ENCODE data around the gene SVEP1. TPM values are rescaled to one million over a fixed set of nuclear protein-coding genes. Genes with fewer than 3 reads are reported as not detected.
"Not testable (repeated sequence)": the region's sequence is repeated elsewhere in the genome, so short reads cannot be mapped to it uniquely, and the experiment has no call there.

SVEP1 gene
- total RNA-seq, 1 donor: not detected

DNA sequence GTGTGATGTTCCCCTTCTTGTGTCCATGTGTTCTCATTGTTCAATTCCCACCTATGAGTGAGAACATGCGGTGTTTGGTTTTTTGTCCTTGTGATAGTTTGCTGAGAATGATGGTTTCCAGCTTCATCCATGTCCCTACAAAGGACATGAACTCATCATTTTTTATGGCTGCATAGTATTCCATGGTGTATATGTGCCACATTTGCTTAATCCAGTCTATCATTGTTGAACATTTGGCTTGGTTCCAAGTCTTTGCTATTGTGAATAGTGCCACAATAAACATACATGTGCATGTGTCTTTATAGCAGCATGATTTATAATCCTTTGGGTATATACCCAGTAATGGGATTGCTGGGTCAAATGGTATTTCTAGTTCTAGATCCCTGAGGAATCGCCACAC is 220.5 kb downstream of the SVEP1 start:
- H3K27me3 ChIP-seq (ENCODE audit: insufficient read depth, low read length); H3K4me1 ChIP-seq (ENCODE audit: insufficient read depth, low read length); H3K9me3 ChIP-seq (ENCODE audit: low read depth, low read length); H3K4me3 ChIP-seq (ENCODE audit: low read length): not testable (repeated sequence)

DNA sequence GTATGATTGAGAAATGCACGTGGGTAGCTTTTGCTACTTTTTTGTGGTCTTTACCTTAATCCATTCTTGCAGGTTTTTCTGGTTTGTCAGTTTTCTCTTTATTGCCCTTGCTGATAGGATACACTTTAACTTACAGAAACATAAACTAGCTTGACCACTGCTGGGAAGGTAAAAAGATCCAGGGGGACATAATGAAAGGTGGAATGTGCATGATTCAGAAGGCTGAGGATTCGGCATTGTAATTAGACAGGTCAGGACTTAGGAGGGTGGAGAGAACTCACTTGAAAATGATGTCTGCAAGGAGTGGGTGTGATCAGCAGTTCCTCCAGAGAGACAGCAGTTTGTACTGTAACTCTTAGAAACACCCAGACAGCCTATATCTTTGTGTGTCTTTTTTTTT is 222.0 kb downstream of the SVEP1 start:
- no peaks in the 10 kb centered on the region for H3K9me3 ChIP-seq (ENCODE audit: low read depth, low read length)
- H3K4me3 ChIP-seq (ENCODE audit: low read length): no peak overlapping the region
- no peaks in the 10 kb centered on the region for H3K27me3 ChIP-seq (ENCODE audit: insufficient read depth, low read length)
- H3K4me1 ChIP-seq (ENCODE audit: insufficient read depth, low read length): peaks cover 5% of the 10 kb centered on the region

DNA sequence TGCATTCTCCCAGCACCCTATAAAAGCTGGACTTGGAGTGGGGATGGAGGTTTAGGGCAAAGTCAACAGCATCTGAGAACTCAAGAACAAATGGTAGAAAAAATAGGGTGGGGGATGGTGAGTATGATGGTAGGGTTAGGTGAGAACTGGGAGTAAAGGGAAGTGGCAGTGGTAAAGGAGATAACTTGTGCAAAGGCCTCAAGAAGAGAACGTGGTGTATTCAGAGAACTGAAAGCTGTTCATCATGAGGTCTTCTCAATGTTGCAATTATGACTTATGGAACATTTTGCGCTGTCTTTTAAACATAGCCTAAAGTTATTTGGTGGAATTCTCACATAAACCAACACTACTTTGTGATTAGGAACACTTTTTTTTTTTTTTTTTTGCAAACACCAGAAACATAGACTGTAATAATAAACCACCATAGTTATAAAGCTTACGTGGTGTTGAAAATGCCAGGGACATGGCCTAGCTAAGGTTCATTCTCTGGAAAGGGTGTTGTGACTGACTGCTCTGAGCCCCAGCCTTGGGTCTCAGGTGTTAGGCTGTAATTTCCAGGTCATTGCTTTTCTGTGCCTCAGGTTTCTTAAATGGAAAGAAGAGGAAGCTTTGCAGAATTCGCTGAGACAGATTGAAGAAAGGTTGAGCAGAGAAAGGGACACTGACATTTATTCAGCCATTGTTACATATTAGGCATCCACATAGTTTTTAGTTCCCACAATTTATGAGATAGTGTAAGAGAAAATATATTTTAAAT is 222.7 kb downstream of the SVEP1 start:
- H3K9me3 ChIP-seq (ENCODE audit: low read depth, low read length): no peaks in the 10 kb centered on the region
- no peak overlapping the region for H3K4me3 ChIP-seq (ENCODE audit: low read length)
- H3K27me3 ChIP-seq (ENCODE audit: insufficient read depth, low read length): no peaks in the 10 kb centered on the region
- peaks cover 5% of the 10 kb centered on the region for H3K4me1 ChIP-seq (ENCODE audit: insufficient read depth, low read length)

DNA sequence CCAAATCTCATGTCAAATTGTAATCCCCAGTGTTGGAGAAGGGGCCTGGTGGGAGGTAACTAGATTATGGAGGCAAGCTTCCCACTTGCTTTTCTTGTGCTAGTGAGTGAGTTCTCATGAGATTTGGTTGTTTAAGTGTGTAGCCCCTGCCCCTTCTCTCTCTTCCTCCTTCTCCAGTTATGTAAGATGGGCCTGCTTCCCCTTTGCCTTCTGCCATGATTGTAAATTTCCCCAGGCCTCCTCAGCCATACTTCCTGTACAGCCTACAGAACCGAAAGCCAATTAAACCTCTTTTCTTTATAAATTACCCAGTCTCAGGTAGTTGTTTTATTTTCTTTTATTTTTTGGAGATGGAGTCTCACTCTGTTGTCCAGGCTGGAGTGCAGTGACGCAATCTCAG is 223.6 kb downstream of the SVEP1 start:
- Histone ChIP-seq H3K9me3 (ENCODE audit: low read depth, low read length) (no peaks in the 10 kb centered on the region), H3K4me3 (ENCODE audit: low read length) (no peak overlapping the region), H3K27me3 (ENCODE audit: insufficient read depth, low read length) (no peaks in the 10 kb centered on the region), H3K4me1 (ENCODE audit: insufficient read depth, low read length) (peaks cover 5% of the 10 kb centered on the region)

DNA sequence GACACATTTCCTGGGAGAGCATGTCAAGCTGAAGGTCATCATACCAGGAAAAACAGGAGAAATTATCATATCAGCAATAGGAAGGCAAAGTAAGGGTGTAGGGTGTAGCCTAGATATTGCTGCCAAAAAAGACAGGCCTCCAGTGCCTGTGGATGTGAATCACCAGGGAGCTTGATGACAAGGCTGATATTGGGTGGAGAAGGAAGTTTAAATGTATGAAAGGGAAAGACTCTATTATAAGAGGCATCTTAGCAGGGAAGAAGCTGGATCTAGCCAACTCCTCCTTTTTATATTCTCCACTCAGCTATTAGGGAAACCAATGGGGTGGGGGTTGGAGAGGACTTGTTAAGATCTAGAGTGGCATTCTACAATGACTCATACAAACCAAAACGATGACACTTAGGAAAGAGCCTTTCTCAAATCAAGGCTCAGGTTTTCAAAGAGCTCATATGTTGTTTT is 228.5 kb downstream of the SVEP1 start:
- Histone ChIP-seq H3K4me3 (ENCODE audit: low read length) (no peak overlapping the region), H3K27me3 (ENCODE audit: insufficient read depth, low read length) (no peaks in the 10 kb centered on the region), H3K4me1 (ENCODE audit: insufficient read depth, low read length) (no peaks in the 10 kb centered on the region), H3K9me3 (ENCODE audit: low read depth, low read length) (no peaks in the 10 kb centered on the region)

DNA sequence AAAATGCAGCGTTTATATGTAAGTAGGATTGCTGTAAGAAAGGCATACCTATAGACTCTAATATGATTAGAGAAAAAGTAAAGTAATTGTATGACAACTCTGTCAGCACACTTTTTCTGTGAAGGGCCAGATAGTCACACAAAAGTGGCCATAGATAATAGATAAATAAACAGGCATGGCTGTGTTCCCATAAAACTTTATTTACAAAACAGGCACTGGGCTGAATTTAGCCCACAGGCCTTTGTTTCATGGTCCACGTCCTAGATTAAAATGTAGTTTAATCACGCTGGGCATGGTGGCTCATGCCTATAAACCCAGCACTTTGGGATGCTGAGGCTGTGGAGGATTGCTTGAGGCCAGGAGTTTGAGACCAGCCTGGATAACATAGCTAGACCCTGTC is 233.2 kb downstream of the SVEP1 start:
- Histone ChIP-seq H3K9me3 (ENCODE audit: low read depth, low read length) (no peaks in the 10 kb centered on the region), H3K4me3 (ENCODE audit: low read length) (no peak overlapping the region), H3K4me1 (ENCODE audit: insufficient read depth, low read length) (no peaks in the 10 kb centered on the region)

DNA sequence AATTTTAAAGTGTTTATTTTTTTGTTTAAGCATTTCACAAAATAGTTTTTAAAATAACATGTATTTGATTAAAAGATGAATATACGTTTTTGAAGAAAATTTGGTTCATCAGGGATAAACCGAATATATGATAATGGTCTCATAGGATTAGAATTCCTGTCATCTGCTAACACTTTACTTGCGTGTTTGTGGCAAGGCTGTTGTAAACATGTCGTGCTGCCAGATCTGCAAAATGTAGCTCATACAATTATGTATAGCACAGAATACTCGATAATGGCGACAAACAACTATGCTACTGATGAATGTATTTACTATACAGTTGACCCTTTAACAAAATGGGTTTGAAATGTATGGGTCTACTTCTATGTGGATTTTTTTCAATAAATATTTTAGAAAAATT is 234.7 kb downstream of the SVEP1 start:
- no peaks in the 10 kb centered on the region for H3K4me1 ChIP-seq (ENCODE audit: insufficient read depth, low read length)

More for the DNA sequence above, 233.2 kb downstream of the SVEP1 start:
- H3K27me3 ChIP-seq (ENCODE audit: insufficient read depth, low read length): no peaks in the 10 kb centered on the region

DNA sequence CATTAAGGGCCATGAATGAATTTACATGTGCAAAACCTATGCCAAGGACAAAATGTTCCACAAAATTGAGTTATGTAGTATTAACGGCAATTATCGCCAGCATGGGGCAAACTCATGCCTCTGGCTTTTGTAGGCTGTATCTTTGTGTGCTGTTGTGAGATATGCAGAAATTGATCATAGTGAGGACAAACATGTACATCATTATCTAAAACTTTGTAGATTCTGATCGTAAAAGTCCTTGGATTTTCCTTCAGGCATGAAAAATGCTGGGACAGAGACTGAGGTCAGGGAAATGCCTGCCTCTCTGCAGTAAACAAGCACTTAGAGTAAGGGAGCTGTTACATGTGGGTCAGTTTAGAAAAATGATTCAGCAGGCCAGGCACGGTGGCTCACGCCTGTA is 236.0 kb downstream of the SVEP1 start:
- H3K27me3 ChIP-seq (ENCODE audit: insufficient read depth, low read length): no peaks in the 10 kb centered on the region

More for the DNA sequence above, 234.7 kb downstream of the SVEP1 start:
- no peaks in the 10 kb centered on the region for H3K9me3 ChIP-seq (ENCODE audit: low read depth, low read length)
- H3K27me3 ChIP-seq (ENCODE audit: insufficient read depth, low read length): no peaks in the 10 kb centered on the region
- H3K4me3 ChIP-seq (ENCODE audit: low read length): no peak overlapping the region

DNA sequence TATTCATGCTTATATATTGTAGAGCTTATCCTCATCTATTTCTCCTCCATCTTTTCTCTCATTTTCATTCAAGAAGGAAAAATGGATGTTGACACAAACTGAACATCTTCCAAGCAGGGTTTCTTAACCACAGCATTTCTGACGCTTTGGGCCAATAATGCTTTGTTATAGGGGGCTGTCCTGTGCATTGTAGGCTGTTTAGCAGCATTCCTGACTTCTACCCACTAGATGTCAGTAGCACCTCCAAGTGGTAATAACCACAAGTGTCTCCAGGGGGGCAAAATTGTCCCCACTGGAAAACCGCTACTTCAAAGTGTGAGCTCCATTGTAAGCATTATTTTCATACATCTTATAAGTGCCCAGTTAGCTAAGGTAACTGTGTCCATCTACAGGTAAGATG is 239.2 kb downstream of the SVEP1 start:
- Histone ChIP-seq H3K4me3 (ENCODE audit: low read length) (no peak overlapping the region), H3K27me3 (ENCODE audit: insufficient read depth, low read length) (no peaks in the 10 kb centered on the region), H3K9me3 (ENCODE audit: low read depth, low read length) (no peaks in the 10 kb centered on the region), H3K4me1 (ENCODE audit: insufficient read depth, low read length) (no peaks in the 10 kb centered on the region)

More for the DNA sequence above, 236.0 kb downstream of the SVEP1 start:
- no peaks in the 10 kb centered on the region for H3K9me3 ChIP-seq (ENCODE audit: low read depth, low read length)
- H3K4me1 ChIP-seq (ENCODE audit: insufficient read depth, low read length): no peaks in the 10 kb centered on the region
- no peak overlapping the region for H3K4me3 ChIP-seq (ENCODE audit: low read length)

DNA sequence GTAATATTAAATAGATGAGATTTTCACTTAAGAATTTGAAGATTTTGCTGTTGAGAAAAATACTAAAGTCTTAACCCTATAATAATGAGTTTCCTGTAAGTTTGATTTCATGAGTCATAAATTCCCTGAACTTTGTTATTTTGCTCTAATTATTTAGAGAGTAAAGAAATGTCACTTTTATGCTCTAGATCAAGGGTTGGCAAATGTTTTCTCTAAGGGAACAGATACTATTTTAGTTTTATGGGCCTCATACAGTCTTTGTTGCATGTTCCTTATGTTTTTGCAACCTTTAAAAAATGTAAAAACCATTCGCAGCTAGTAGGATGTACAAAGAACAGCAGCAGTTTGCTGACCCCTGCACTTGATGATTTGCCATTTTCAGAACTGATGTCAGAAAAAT is 241.4 kb downstream of the SVEP1 start:
- Histone ChIP-seq H3K4me3 (ENCODE audit: low read length) (no peak overlapping the region), H3K9me3 (ENCODE audit: low read depth, low read length) (no peaks in the 10 kb centered on the region), H3K27me3 (ENCODE audit: insufficient read depth, low read length) (no peaks in the 10 kb centered on the region), H3K4me1 (ENCODE audit: insufficient read depth, low read length) (peaks cover 5% of the 10 kb centered on the region)

DNA sequence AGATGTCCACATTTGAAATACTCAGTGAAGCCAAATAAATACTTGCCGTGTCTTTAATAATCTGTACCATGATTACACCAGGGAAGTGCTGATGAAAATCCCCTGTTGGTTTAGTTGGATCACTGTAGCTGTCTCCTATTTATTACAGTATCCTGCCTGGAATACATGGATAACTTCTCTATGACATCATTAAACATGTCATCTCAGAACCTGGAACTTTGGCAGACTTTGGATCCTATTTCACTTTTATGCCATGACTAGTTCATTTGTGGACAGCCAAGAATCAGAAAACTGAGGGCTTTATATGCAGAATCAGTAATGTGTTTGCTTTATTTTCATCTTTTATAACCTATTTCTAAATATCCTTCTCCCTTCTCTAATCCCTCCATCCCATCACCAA is 241.8 kb downstream of the SVEP1 start, which contains the start of gene TXNDC8:
TSS of gene TXNDC8 (minus strand) at position 137 of the 400 bp plus-strand sequence.
- H3K9me3 ChIP-seq (ENCODE audit: low read depth, low read length): no peaks in the 10 kb centered on the region
- H3K4me1 ChIP-seq (ENCODE audit: insufficient read depth, low read length): peaks cover 5% of the 10 kb centered on the region
- no peak within 1 kb of the TSS for H3K4me3 ChIP-seq (ENCODE audit: low read length)
- H3K27me3 ChIP-seq (ENCODE audit: insufficient read depth, low read length): no peaks in the 10 kb centered on the region

DNA sequence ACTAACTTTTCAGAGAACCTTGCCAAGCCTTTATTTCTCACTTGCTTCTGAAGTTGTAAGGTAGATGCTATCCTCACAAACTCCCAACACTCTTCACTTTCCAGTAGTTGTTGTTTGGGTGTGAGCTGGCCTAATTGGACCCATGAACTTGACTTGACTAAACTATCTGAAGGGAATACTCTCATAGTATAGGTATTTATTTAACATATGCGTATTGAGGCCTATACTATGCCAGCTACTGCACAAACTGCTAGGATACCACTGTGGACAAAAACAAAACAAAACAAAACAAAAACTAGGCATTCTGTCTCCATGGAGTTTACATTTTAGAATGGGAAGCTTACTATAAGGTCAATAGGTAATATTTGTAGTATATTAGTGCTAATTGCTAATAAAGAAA is 243.2 kb downstream of the SVEP1 start:
- H3K4me1 ChIP-seq (ENCODE audit: insufficient read depth, low read length): peaks cover 5% of the 10 kb centered on the region
- no peaks in the 10 kb centered on the region for H3K27me3 ChIP-seq (ENCODE audit: insufficient read depth, low read length)
- no peaks in the 10 kb centered on the region for H3K9me3 ChIP-seq (ENCODE audit: low read depth, low read length)
- H3K4me3 ChIP-seq (ENCODE audit: low read length): no peak overlapping the region

DNA sequence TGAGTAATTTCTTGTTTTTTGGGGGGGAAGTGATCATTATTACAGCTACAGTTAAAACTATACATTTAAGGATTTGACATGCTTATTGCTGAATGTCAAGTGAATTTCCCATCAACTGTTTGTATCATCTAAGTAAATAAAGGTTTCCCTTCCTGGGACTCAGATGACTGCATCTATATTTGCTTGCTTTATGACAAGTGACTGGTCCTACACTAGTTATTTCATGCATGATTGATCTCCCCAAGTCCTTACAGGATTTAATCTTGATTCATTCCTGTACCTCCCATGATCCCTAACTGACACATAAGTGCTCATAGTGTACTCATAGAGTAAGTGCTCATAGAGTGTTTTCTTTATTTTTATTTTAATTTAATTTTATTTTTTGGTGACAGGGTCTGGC is 244.7 kb downstream of the SVEP1 start:
- no peaks in the 10 kb centered on the region for H3K9me3 ChIP-seq (ENCODE audit: low read depth, low read length)
- H3K27me3 ChIP-seq (ENCODE audit: insufficient read depth, low read length): no peaks in the 10 kb centered on the region
- peaks cover 17% of the 10 kb centered on the region for H3K4me1 ChIP-seq (ENCODE audit: insufficient read depth, low read length)
- no peak overlapping the region for H3K4me3 ChIP-seq (ENCODE audit: low read length)

DNA sequence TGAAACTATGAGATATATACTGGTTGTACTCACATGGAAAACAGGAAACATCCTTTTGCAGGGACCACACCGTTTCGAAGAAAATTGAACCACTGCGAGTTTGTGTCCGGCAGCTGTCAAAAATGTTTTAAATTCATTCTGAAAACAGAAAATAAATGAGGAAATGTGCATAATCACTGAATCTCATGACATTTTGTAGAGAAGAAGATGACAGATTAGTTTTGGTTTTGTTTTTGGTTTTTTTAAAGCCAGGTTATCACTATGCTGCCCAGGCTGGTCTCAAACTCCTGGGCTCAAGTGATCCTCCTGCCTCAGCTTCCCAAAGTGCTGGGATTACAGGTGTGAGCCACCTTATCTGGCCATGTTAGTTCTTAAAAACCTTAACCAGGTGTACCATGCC is 245.4 kb downstream of the SVEP1 start:
- no peaks in the 10 kb centered on the region for H3K27me3 ChIP-seq (ENCODE audit: insufficient read depth, low read length)
- H3K4me3 ChIP-seq (ENCODE audit: low read length): no peak overlapping the region
- H3K4me1 ChIP-seq (ENCODE audit: insufficient read depth, low read length): peaks cover 23% of the 10 kb centered on the region

DNA sequence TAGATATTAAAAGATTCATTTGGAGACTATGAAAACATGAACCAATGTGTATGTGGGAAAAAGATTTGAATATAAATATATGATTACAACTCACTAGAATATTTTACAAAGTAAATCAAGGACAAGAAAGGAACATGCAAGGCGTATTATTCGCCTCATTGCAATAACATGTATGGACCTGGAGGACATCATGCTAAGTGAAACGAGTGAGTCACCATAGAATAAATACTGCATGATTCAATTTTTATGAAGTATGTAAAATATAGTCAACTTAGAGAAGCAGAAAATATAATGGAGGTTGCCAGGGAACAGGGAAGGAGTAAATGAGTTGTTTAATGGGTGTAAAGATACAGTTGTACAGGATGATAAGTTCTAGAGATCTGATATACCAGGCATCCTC is 246.8 kb downstream of the SVEP1 start:
- no peak overlapping the region for H3K4me3 ChIP-seq (ENCODE audit: low read length)
- H3K9me3 ChIP-seq (ENCODE audit: low read depth, low read length): no peaks in the 10 kb centered on the region
- H3K4me1 ChIP-seq (ENCODE audit: insufficient read depth, low read length): peaks cover 23% of the 10 kb centered on the region
- no peaks in the 10 kb centered on the region for H3K27me3 ChIP-seq (ENCODE audit: insufficient read depth, low read length)

More for the DNA sequence above, 245.4 kb downstream of the SVEP1 start:
- no peaks in the 10 kb centered on the region for H3K9me3 ChIP-seq (ENCODE audit: low read depth, low read length)

DNA sequence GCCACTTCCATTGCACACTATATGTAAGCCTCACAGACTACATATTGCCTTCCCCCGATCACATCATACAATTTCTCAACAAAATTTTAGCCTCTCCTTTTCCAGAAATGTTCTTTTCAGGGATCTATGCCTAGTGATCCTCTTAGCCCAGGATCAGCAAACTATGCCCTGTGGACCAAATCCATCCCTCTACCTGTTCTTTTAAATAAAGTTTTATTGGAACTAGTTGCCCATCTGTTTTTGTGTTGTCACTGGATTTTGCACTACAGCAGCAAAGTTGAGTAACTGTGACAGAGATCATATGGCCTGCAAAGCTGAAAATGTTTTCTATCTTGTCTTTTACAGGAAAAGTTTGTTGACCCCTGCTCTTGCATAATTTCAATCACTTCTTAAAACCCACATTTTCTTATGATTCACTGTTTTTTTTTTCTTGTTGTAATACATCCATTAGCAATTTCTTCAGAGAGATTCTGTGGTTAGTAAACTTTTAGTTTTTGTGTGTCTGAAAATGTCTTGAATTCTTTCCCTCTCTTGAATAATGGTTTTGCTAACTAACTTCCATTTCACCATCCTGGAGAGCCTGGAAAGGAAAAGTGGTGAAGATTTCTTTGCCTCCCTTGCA is 248.9 kb downstream of the SVEP1 start:
- Histone ChIP-seq H3K4me1 (ENCODE audit: insufficient read depth, low read length) (peaks cover 23% of the 10 kb centered on the region), H3K27me3 (ENCODE audit: insufficient read depth, low read length) (no peaks in the 10 kb centered on the region), H3K4me3 (ENCODE audit: low read length) (no peak overlapping the region), H3K9me3 (ENCODE audit: low read depth, low read length) (no peaks in the 10 kb centered on the region)

Data from mononuclear cell (primary cell).